ENCODE measurements around the gene COL8A2.

Gene COL8A2

DNA sequence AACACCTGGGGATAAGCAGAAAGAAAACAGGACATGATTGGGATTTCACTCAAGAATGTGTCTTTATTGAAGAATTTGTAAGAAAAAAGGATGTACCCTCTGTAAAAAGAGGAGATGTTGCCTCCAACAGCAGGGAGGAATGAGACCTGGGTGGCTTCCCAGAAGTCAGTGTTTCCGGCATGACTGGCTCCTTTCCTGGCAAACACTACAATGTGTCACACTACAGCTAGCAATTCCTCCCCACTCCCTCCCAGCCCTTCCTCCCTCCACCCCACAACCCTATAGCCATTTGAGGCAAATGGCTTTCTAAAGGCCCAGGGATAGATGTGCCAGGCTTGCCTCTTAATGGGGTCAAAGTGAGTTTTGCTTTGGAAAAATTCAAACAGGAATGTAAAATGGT, 11.5 kb upstream of the COL8A2 start:
- no peak for DNase-seq (ENCODE audit: low read depth)

DNA sequence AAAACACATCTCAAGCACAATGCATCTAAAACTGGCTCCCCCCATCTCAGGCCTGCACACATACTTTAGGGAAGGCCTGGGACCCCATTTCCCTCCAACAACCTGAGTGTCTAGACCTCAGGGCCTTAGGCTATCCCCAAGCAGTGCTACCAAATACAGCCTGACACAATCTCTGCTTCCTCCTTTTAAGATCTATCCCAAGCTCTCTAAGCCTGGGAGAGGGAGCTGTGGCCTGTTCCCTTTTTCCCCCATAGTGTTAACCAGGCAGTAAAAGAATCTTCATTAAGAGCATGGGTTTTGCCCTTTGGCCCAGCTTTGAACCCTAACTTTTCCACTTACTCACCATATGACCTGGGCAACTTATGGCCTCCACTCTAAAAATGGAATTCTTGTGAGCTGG, 10.8 kb upstream of the COL8A2 start:
- DNase-seq (ENCODE audit: low read depth) = no peak

DNA sequence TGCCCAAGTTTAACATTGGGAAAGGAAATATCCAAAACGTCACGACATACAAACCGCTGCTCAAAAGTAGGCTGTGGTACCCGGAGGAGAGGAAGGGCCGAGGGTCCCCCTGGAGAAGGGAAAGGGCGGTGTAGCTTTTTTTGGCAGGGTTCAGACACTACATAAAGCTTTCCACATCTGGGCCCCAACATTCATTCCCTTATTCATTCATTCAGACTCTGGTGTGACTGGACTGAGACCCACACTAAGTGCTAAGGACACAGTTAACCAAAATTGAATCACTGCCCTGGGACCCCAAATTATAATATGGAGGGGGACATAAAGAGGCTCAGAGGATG, 10.3 kb upstream of the COL8A2 start:
- no peak for DNase-seq (ENCODE audit: low read depth)

DNA sequence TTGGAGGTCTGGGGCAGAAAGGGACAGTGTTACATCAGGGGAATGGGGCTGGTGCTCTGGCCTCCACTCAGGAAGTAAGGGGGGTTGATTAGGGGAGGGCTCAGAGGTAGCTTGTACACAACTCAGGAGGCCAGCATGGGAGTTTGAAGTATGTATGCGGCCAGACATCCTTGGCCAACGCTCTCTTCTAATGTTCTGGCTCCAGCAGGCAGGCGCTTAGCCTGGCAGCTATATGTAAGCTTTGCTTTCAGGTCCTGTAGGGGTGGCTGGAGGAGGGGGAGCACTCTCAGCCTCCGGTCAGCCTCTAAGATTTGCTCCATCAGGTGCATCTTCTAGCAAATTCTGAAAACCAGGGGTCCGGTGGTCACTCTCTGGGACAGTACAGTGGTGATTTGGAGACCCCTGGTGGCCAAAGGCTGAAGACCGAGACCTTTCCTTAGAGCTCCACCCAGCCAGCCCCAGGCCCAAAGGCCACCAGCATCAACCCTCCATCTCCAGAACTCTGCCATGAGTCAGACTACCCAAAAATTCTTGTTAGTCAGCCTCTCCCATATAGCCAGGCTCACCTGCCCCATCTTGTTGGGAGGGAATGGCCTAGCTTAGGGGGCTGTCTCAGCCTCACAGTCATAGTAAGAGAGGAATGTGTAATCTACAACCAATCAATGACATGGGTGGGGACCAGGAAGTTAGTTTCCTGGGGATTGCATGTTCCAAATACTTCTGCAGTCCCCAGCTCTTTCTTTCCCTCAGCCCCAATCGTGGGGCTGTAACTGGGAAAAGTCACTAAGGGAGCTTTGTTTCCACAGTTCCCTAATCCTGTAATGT, 9.7 kb upstream of the COL8A2 start:
- DNase-seq (ENCODE audit: low read depth) = no peak

DNA sequence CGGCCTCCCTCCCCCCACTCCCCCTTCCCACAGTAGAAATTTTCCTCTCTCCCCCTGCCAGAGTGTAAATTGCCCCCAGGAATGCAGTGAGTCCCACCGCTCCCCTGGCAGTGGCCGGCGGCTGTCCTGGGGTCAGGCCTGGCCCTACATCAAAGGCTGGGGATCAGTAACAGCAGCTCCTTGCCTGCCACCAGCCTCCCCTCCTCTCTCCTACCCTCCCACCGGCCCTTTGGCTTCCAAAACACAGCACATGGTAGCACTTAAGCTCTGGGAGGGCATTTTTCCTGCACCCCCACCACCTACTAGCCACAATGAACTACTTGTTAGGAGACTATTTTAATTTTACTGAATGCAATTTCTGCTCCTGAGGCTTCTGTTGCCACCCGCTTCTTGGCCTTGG, 9.0 kb upstream of the COL8A2 start:
- DNase-seq (ENCODE audit: low read depth) = no peak

DNA sequence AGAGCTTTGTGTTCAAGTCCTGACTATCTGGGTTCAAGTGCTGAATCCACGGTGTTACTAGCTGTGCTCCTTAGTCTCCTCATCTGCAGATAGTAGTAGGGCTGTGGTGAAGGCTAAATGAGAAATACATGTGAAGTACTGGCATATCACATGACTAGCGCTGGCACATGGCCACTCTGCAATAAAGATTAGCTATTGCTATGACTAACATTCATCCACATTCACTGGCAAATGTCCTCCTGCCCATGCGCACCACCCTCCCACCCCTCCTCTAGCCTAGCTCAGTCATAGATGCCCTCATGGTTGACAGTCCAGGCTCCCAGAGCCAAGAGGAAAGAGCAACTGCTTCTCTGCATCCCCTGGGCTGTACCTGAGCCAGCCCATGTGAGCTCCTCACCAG, 8.5 kb upstream of the COL8A2 start:
- DNase-seq (ENCODE audit: low read depth) = no peak

DNA sequence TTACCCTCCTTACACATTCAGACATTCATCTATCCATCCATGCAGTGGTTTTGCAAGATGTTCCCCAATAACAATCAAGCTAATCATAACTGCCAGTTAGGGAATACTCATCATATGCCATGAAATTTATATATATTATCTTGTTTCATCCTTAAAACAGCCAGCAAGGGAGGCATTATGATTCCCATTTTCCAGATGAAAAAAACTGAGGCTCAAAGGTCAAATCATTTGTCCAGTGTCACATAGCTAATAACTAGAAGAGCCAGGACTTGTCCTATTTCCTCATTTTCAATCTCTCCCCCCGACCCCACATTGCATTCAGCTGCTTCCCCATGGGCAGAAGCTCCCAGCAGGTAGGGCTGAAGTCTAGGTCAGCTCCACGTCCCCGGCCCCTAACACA, 7.0 kb upstream of the COL8A2 start:
- no peak for DNase-seq (ENCODE audit: low read depth)

DNA sequence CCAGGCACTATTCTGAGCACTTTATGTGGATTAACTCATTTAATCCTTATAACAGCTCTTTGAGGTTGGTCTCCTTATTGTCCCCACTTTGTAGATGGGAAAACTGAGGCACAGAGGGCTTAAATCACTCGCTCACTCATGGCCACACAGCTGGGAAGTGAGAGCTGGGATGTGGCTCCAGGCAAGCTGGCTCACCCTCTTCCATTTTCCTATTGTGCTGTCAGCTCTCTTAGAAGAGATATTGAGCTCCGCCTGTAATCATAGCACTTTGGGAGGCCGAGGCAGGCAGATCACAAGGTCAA, 3.8 kb upstream of the COL8A2 start:
- no peak for DNase-seq (ENCODE audit: low read depth)

DNA sequence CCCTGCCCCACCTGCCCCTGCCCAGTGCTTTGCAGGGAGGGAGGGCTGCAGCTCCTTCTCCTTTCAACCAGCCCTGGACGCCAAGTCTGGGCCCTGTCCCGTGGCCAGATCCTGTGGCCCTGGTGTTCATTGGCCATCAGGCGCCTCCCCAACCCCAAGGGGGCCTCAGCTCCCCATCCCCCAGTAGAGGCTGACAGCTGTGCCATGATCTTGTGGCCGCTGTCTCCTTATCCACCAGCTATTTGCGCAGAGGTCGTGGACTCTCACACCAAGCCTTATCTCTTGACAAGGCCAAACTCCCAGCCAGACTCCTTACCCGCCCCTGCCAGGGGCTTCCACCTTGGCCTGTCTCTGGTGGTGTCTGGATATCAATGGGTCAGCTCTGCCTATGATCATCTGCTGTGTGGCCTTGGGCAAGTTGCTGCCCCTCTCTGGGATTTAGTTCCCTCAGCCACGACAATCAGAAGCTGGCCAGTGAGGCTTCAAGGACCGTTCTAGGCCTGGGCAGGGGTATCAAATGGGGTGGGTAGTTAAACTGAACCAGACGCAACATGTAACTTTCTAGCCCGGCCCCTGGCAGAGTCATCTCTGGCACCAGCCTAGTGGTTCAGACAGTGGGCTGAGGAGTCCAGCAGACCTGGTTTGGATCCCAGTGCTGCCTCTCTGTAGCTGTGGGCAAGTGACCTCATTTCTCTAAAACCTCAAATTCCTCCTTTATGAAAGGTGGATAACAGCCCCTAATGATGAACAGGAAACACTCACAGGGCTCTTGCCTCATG, 3.3 kb upstream of the COL8A2 start:
- DNase-seq (ENCODE audit: low read depth) = no peak

DNA sequence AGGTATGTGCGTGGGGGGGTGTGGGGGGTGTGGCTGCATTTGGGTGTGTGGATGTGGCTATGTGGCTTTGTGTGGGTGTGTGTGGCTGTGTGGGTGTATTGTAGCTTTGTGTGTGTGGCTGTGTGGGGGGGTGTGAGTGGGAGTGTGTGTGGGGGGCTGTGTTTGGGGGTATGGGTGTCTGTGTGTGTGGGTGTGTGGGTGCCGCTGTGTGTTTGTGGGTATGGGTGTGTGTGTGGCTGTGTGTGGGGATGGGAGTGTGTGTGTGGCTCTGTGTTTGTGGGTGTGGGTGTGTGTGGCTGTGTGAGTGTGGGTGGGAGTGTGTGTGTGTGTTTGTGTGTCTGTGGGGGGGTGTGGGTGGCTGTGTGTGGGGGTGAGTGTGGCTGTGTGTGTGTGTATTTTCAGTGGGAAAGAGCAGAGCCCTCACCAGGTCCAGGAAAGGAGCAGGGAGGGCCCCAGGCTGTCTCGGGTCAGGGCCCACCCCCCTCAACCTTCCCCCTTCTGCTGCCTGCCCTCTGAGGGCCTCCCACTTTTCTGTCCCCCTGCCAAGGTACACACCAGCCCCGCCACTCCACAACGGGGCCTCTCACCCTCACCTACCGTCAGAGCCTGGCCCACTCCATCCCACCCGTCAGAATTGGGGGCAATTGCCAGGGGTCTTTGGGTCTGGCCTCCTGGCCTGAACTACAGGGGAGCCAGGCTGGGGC, 1.9 kb upstream of the COL8A2 start:
- no peak for DNase-seq (ENCODE audit: low read depth)

DNA sequence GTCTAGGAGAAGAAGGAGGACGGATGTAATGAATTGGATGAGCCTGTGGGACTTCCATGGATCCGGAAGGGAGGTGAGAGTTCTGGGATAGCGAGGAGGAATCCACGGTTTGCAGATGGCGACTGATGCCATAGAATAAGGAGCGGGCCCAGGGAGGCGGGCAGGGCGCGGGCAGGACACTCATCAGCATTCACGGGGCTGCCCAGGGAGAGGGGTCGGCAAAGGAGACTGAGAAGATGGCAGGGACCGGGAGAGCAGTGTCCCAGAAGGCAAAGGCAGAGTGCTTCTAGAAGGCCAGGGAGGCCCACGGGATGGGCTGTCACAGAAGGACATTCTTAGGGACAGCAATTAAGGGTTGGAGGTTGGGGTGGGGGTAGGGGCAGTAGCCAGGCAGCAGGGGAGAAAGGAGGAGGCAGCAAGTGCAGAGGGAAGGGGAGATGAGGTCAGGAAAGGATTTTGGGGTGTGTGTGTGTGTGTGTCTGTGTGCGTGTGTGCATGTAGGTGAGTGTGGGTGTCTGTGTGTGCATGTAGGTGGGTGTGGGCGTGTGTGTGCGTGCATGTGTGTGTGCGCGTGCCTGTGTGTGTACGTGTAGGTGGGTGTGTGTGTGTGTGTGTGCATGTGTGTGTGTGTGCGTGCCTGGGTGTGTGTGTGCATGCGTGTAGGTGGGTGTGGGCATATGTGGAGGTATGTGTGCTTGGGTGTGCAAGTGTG, 1.1 kb upstream of the COL8A2 start:
- no peak for DNase-seq (ENCODE audit: low read depth)

DNA sequence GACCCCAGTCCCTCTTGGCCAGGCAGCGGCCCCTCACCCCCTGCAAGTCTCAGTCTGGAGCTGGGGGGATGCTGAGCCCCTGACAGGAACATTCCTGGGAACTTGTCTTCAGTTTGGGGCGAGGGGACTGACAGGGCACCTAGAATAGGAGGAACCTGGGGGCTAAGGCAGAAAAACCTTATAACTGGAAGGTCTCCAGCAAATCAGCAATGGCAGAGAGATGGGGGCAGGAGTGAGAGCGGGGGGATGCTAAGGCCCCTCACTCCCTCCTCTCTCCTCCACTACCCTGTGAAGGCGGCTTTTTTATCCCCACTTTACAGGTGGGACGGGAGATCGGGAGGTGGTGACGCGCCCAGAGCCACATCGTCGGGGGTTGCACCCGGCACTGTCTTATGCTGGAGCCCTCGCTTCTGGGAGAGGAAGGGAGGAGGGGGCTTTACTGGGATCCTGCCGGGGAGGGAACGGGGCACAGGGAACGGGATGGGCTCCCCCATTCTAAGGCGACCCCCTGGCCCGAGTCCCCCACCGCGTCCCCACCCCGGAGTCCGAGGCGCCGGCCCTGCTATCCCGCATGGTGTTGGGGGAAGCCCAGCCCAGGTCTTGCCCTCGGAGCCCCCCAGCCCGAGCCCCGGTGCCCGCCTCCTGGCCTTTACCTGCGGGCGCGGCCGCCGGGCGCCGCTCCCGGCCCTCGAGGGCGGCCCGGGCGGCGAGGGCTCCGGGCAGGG, 456 bp downstream of the COL8A2 start:
- no peak for DNase-seq (ENCODE audit: low read depth)

DNA sequence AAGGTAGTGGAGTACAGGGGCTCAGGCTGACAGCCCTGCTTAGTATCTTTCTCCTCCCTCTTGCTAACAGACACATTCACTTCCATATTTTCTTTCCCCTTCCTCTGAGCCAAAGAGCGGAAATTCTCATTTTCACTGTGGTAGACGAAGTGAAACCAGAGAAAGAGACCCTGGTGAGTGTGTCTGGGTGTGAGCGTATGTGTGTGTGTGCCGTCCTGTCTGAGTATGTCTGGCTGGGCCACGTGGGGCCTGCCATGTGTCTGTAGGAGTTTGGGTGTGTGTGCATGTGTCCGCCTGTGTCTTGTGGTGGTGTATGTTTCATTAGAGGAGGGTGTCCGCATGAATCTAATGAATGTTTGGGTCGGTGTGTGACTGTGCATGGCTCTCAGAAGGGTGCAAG, 1.7 kb downstream of the COL8A2 start:
- DNase-seq (ENCODE audit: low read depth) = no peak

DNA sequence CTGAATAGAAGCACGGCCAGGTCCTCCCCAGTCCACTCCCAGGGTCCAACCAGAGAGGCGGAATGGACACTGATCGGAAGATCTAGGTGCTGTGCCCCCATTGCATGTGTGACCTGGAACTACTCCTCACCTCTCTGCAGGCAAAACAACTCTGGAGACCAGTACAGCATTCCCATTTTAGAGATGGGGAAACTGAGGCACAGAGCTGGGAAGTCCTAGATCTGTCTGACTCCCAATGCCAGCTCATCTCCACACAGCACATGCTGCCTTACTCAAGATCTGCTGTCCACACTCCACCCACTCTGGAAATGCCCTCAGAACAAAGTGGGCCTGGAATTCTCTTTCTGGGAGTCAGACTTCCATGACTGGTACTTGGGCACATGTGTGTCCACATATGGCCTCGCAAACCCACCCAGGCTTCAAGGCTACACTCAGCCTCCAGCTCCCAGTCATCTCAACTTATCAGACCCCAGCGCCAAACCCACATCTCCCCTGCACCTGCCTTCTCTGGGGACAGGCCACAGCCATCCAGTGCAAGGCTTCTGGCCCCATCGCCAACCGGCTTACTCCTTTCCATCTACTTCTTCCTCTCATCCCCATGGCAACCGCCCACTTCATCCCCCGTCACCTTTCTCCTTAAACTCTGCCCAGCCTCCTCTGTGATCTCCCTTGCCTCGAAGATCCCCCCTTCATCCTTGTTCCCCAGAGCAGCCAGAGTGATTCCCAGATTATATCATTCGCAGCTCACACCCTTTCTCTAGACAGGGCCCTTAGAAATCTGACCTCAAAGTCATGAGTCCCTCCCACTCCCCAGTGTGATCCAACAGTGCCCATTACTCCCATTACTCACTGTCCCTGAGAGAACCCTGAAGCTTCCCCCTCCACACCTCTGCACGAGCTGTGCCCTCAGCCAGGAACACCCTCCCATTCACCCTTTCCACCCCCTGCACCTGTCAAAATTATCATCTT, 2.7 kb downstream of the COL8A2 start:
- no peak for DNase-seq (ENCODE audit: low read depth)

DNA sequence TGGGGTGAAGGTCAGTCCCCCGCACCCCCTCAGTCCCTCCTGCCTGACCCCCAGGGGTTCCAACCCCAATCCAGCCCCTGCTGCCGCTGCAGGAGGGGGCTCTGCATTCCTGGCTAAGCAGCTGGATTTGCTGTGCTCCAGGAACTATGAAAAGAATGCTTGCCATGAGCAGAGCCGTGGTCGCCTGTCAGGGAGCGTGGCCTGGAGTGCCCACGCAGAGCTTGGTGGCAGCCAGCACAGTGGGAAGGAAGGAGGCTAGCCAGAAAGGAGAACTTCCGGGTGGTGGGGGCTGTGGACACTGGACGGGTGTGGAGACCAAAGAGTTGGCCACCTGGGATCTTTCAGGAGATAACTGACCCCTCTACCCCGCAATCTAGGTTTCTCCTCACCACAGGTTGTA, 5.6 kb downstream of the COL8A2 start:
- DNase-seq (ENCODE audit: low read depth) = no peak

DNA sequence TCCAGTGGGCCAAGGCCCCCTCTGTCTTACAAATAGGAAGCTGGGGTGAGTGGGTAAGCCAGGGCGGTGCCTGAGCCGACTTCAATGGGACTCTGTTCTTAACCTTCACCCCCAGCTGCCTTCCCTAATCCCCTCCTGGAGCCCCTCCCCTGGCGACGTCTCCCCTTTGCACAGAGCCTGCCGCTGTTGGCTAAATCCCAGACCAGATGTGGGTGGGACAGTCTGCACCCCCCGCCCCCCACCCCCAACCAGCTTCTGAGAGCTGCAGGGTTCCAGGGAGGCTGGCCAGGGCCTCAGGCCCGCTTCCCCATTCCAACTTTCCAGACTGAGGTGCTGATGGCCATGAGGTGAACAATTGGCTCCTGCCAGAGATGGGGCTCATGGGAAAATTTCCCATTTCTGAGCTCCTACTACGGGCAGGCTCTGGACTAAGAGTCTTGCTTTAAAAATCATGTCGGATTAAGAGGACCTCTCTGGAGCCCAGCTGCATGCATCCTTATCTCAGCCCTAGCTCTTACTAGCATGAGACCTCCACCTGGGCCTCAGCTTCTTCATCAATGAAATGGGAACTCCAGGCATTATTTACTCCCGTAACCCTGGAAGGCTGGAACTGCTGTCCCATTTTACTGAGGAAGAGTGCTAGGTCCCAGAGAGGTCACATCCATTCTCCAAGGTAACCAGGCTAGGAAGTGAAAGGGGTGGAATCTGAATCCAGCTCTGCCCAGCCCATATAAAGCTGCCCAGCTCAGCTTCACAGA, 6.4 kb downstream of the COL8A2 start:
- no peak for DNase-seq (ENCODE audit: low read depth)

DNA sequence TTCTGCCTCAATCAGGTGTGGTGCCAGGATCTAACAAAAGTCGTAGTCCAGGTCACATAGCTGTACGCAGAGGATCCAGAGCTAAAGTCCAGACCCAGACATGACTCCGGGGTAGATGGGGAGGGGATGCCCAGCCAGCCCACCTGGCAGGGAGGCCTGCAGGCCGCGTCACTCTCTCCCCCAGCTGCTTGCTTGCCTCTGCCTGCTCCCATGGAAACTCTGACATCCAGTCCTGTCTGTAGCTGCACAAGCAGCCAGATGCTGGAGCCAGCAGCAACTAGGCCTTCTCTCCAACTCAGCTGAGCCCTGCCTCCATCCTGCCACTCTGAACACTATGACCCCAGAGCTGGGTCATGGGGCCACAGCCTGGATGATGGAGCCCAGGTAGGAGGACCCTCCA, 8.1 kb downstream of the COL8A2 start:
- no peak for DNase-seq (ENCODE audit: low read depth)

DNA sequence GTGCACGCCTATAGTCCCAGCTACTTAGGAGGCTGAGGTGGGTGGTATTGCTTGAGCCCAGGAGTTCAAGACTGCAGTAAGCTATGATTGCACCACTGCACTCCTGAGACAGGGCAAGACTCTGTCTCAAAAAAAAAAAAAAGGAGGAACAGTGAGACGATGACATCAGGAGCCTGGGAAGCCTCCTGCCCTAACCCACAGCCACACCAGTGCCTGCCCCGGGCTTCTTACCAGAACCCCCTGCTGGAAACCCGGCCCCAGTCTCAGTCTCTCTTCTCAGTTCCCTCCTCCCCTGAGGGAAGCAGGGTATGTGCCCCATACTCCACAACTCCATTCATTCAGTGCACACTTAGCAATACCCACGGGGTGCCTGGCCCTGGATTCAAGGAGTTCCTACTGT, 9.1 kb downstream of the COL8A2 start:
- DNase-seq (ENCODE audit: low read depth) = no peak

DNA sequence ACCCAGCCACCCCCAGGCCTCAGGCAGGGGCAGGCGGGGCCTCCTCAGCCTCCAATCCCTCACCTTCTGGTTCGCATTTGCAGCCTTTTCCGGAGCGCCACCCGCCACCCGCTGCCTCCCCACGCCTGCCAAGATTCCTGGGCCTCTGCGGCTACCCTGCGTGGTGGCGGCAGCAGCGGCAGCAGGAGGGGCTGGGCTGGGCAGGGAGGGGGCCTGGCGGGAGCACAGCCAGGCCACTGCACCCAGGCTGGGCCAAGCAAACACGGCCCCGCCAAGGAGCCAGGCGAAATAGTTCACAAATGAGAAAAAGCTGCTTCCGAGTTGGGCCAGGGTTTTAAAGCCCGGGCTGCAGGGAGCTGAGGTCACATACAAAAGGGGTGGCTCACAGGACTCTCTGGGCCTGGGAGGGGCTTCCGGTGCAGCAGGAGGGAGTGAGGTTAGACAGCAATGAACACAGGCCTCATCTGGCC, 9.8 kb downstream of the COL8A2 start:
- DNase-seq (ENCODE audit: low read depth) = no peak

DNA sequence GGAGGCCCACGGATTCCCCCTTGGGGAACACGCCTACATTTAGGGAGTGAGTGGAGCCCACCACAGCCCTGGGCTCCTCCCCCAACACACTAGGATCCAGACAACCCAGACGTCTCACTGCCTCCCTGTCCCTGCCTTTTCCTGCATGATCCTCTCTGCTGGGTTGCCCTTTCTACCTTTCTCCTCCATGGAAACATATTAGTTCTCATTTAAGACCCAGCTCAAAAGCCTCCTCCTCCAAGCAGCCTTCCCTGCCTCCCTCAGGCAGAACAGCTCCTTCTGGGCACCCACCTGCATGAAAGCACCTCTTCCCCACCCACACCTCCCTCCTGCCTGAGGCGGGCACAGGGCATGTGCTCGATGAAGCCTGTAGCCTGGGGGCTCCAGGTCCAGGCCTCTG, 10.7 kb downstream of the COL8A2 start:
- no peak for DNase-seq (ENCODE audit: low read depth)

Data from non-pigmented ciliary epithelial cell (primary cell).